Panc1 (cell line): ENCODE results near the gene IKZF3. TPM values are rescaled to one million over a fixed set of nuclear protein-coding genes. Genes with fewer than 3 reads are reported as not detected.

Experiments used
- ATAC-seq: fragments of 200-7000 bp; cut with Tn5 transposase; 2 replicates; pipeline ENCODE4 v1.9.1; 2020; ENCODE audit warnings: mild to moderate bottlenecking, moderate library complexity
- BruUV-seq: library from RNA; stranded (reverse); fragments of 400-500 nt; replicated peaks from 2 replicates; lab custom pipeline; 2021; lab: Mats Ljungman, UMichigan
- CTCF ChIA-PET: fragments of 300-600 bp; sonication (Branson Sonifier 250); formaldehyde crosslinking; loops from one replicate; lab custom pipeline; 2022; ENCODE audit warnings: antibody characterized with exemption; lab: Charles Lee
- POLR2A ChIA-PET: fragments of 300-600 bp; sonication (Branson Sonifier 250); formaldehyde crosslinking; loops from one replicate; lab custom pipeline; 2022; ENCODE audit warnings: antibody characterized with exemption; lab: Charles Lee
- DNase-seq: peaks from one replicate; pipeline ENCODE4 v3.0.0-alpha.2; 2010; ENCODE audit warnings: low read depth, low spot score
- H3K27ac ChIP-seq: 2 replicates; pipeline ENCODE4 v1.5.1; 2011; ENCODE audit warnings: mild to moderate bottlenecking, low read length, inconsistent platforms
- H3K27me3 ChIP-seq: fragments of 200-500 bp; sonication (Bioruptor generic); 2 replicates; pipeline ENCODE4 v1.6.0; 2014; ENCODE audit warnings: low read length, inconsistent platforms; ENCODE audit not compliant: control insufficient read depth, insufficient read depth
- H3K36me3 ChIP-seq: fragments of 200-500 bp; sonication (Bioruptor generic); 2 replicates; pipeline ENCODE4 v1.5.1; 2014; ENCODE audit warnings: inconsistent platforms, mild to moderate bottlenecking, low read length, moderate library complexity; ENCODE audit not compliant: control insufficient read depth, insufficient read depth
- H3K4me1 ChIP-seq: 2 replicates; pipeline ENCODE4 v1.5.1; 2011; ENCODE audit warnings: inconsistent platforms, mild to moderate bottlenecking, low read length, moderate library complexity; ENCODE audit not compliant: control insufficient read depth, insufficient read depth
- H3K4me3 ChIP-seq, 2 experiments: 2 replicates each; pipeline ENCODE4 v1.5.1; 2011 to 2012; ENCODE audit warnings: low read depth in 2 of 2, low read length in 2 of 2, mild to moderate bottlenecking in 2 of 2, inconsistent platforms in 1 of 2, moderate library complexity in 1 of 2
- H3K9me3 ChIP-seq: fragments of 200-500 bp; sonication (Bioruptor generic); 2 replicates; pipeline ENCODE4 v1.5.1; 2014; ENCODE audit warnings: low read depth, mild to moderate bottlenecking, inconsistent platforms, low read length, moderate library complexity; ENCODE audit not compliant: control insufficient read depth, insufficient read depth
- POLR2AphosphoS5 ChIP-seq: IDR thresholded peaks from 2 replicates; pipeline ENCODE4 v1.6.1; 2012; ENCODE audit warnings: mild to moderate bottlenecking, low read depth, low read length, moderate library complexity
- SIN3A ChIP-seq: IDR thresholded peaks from 2 replicates; pipeline ENCODE4 v1.6.1; 2012; ENCODE audit warnings: low read depth, mild to moderate bottlenecking, low read length, moderate library complexity, borderline replicate concordance; ENCODE audit not compliant: insufficient read depth
- TCF7L2 ChIP-seq: IDR thresholded peaks from 2 replicates; pipeline ENCODE4 v1.6.1; 2011; ENCODE audit warnings: mild to moderate bottlenecking, low read depth, low read length, inconsistent platforms
- in situ Hi-C: cut with HindIII; loops from 2 replicates; pipeline ENCODE4 v1.10.0; 2016; ENCODE audit warnings: low sequenced_read_pairs, low pct_unique_long_range_greater_than_20kb
- intact Hi-C: fragments of 100-400 bp; cut with micrococcal nuclease; formaldehyde crosslinking; loops from one replicate; pipeline ENCODE4 v1.10.0; 2022; ENCODE audit not compliant: unreplicated experiment
- total RNA-seq: library from RNA; stranded (reverse); gene quantifications from one replicate; pipeline ENCODE4 v1.2.1, GENCODE V29; 2021; ENCODE audit not compliant: unreplicated experiment
- TF ChIP-seq, protein P1 (sequence below): fragments of 450-650 bp; IDR thresholded peaks from 2 replicates; pipeline ENCODE4 v1.5.1; 2017; ENCODE audit warnings: mild to moderate bottlenecking
- TF ChIP-seq, protein P2 (sequence below), 2 experiments: IDR thresholded peaks; 2 replicates each; pipeline ENCODE4 v1.6.1; 2011 to 2012; ENCODE audit warnings: low read depth in 2 of 2, control low read depth in 1 of 2, low read length in 1 of 2, mild to moderate bottlenecking in 1 of 2, moderate library complexity in 1 of 2; ENCODE audit not compliant: insufficient read depth in 1 of 2

IKZF3 gene
- total RNA-seq, 1 experiment from 2014 or later, result 0.59 TPM

DNA sequence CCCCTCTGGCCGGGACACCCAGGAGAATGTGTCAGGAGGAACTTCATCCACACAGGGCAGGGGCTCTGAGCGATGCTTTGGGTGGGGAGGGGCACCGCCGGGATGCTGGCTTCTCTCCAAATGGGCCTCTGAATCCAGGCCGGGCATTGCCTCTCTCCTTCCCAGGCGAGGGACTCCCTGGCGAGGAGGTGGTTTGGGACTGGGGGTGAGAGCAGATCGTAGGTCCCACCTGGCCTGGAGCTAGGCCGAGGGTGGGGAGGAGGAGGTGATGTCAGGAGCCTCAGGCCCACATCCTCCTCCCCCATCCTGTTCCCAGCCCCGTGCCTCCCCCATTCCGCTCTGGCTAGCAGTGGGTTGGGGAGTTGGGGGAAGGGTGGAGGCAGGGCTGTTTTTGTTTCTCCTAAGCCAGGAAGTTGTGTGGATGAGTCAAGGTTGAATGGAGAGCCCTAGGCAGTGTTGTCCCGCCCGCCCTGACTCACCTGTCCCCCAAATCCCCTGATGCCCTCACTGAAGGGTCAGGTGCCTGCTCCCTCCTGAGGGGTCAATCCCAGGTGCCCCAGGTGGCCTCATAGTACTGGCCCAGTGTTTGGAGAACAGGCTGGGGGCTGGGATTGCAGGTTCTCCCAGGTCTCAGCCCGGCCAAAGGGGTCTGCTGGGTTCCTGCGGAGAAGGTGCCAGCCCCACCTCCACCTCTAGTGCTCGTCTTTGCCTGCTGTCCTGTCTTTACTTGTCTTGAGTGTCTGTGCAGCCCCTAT, 123.6 kb downstream of the IKZF3 start:
- no peak for TF ChIP-seq SIN3A
- TF ChIP-seq, protein P1, sequence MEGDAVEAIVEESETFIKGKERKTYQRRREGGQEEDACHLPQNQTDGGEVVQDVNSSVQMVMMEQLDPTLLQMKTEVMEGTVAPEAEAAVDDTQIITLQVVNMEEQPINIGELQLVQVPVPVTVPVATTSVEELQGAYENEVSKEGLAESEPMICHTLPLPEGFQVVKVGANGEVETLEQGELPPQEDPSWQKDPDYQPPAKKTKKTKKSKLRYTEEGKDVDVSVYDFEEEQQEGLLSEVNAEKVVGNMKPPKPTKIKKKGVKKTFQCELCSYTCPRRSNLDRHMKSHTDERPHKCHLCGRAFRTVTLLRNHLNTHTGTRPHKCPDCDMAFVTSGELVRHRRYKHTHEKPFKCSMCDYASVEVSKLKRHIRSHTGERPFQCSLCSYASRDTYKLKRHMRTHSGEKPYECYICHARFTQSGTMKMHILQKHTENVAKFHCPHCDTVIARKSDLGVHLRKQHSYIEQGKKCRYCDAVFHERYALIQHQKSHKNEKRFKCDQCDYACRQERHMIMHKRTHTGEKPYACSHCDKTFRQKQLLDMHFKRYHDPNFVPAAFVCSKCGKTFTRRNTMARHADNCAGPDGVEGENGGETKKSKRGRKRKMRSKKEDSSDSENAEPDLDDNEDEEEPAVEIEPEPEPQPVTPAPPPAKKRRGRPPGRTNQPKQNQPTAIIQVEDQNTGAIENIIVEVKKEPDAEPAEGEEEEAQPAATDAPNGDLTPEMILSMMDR, result no peak
- TF ChIP-seq, protein P2, sequence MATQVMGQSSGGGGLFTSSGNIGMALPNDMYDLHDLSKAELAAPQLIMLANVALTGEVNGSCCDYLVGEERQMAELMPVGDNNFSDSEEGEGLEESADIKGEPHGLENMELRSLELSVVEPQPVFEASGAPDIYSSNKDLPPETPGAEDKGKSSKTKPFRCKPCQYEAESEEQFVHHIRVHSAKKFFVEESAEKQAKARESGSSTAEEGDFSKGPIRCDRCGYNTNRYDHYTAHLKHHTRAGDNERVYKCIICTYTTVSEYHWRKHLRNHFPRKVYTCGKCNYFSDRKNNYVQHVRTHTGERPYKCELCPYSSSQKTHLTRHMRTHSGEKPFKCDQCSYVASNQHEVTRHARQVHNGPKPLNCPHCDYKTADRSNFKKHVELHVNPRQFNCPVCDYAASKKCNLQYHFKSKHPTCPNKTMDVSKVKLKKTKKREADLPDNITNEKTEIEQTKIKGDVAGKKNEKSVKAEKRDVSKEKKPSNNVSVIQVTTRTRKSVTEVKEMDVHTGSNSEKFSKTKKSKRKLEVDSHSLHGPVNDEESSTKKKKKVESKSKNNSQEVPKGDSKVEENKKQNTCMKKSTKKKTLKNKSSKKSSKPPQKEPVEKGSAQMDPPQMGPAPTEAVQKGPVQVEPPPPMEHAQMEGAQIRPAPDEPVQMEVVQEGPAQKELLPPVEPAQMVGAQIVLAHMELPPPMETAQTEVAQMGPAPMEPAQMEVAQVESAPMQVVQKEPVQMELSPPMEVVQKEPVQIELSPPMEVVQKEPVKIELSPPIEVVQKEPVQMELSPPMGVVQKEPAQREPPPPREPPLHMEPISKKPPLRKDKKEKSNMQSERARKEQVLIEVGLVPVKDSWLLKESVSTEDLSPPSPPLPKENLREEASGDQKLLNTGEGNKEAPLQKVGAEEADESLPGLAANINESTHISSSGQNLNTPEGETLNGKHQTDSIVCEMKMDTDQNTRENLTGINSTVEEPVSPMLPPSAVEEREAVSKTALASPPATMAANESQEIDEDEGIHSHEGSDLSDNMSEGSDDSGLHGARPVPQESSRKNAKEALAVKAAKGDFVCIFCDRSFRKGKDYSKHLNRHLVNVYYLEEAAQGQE (IDR thresholded peaks at IDR 0.05; ENCODE audit: insufficient read depth in 1 of 2, low read depth in 2 of 2, low read length in 1 of 2), result no peak
- TF ChIP-seq POLR2AphosphoS5, result no peak
- no peak for TF ChIP-seq TCF7L2
- ATAC-seq (peak; percentile 49), DNase-seq (no peak)
- peaks cover 32% of the 10 kb centered on the region for H3K4me1 ChIP-seq
- ChIA-PET CTCF (no interaction called here), POLR2A (interaction anchor here (0.8 kb wide), 1 partner anchor 11 kb away, joined by 4 read pairs; the partner anchor contains the start of gene MIEN1)
- H3K4me3 ChIP-seq, result peak overlapping the region in 1 of 2 experiments; percentile 65; a peak in 2 of 4 replicates
- intact Hi-C loops (no loop called here), in situ Hi-C loops (no loop called here)
- no peaks in the 10 kb centered on the region; the same call in 1 of the 2 replicates for H3K36me3 ChIP-seq
- BruUV-seq, result no TSS peak
- no peaks in the 10 kb centered on the region for H3K27me3 ChIP-seq
- H3K9me3 ChIP-seq, result no peaks in the 10 kb centered on the region
- H3K27ac ChIP-seq, result peak overlapping the region; percentile 77

DNA sequence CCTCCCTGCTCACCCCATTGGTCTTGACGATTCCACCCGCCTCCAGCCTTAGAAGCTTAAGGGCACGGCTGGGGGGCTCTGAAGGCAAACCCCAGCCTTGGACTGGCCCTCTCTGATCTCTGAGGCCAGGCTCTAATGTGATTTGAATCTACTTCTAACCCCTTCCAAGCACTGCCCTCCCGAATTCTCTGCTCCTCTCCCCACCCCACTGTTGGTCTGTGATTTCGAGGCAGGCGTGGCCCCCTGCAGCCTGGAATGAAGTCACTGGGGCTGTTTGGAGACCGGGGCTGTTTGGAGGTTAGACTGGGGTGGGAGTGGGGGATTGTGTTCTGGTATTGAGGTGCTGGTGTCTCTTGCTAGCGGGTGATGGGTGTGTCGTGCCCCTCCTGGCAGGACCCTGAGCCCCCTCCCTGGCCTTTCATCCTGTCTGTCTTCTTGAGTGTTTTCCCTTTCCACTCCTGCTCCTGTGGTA, 124.2 kb downstream of the IKZF3 start:
- Histone ChIP-seq H3K4me3 (peak overlapping the region; percentile 34 to 65), H3K4me1 (peaks cover 32% of the 10 kb centered on the region), H3K27ac (peak overlapping the region; percentile 77), H3K9me3 (no peaks in the 10 kb centered on the region), H3K27me3 (no peaks in the 10 kb centered on the region), H3K36me3 (no peaks in the 10 kb centered on the region; the same call in 1 of the 2 replicates)
- DNase-seq, result no peak
- no TSS peak for BruUV-seq
- ATAC-seq, result 0 out of 2 replicates have a peak, but pooled peaks have one; percentile 9
- TF ChIP-seq TCF7L2 (no peak), POLR2AphosphoS5 (no peak), SIN3A (no peak)
- TF ChIP-seq, protein P1, result no peak
- TF ChIP-seq, protein P2 (IDR thresholded peaks at IDR 0.05; ENCODE audit: insufficient read depth in 1 of 2, low read depth in 2 of 2, low read length in 1 of 2), result no peak
- ChIA-PET POLR2A (interaction anchor here (0.8 kb wide), 1 partner anchor 10 kb away, joined by 4 read pairs; the partner anchor contains the start of gene MIEN1), CTCF (no interaction called here)
- in situ Hi-C loops (no loop called here), intact Hi-C loops (no loop called here)
